H9 (cell line): ENCODE results near the gene DOCK9. TPM values are rescaled to one million over a fixed set of nuclear protein-coding genes. Genes with fewer than 3 reads are reported as not detected.

ENCODE experiments used
- DNase-seq: peaks from one replicate; pipeline ENCODE4 v3.0.0-alpha.2; 2017
- H2AFZ ChIP-seq: one replicate; pipeline ENCODE4 v1.6.1; 2013; ENCODE audit warnings: mild to moderate bottlenecking, low read length, control low read depth, moderate library complexity
- H2AK5ac ChIP-seq: 2 replicates; pipeline ENCODE4 v1.6.1; 2013; ENCODE audit warnings: low read length, control low read depth, mixed read lengths; ENCODE audit not compliant: insufficient read length
- H2BK120ac ChIP-seq: one replicate; pipeline ENCODE4 v1.6.1; 2013; ENCODE audit warnings: low read depth, mild to moderate bottlenecking, low read length, control low read depth, inconsistent platforms; ENCODE audit not compliant: poor library complexity, severe bottlenecking
- H2BK12ac ChIP-seq: 2 replicates; pipeline ENCODE4 v1.6.1; 2013; ENCODE audit warnings: low read length, control low read depth, mixed read lengths, low read depth; ENCODE audit not compliant: insufficient read length
- H2BK15ac ChIP-seq: 2 replicates; pipeline ENCODE4 v1.6.1; 2013; ENCODE audit warnings: low read depth, low read length, control low read depth
- H2BK20ac ChIP-seq: one replicate; pipeline ENCODE4 v1.6.1; 2013; ENCODE audit warnings: low read depth, mild to moderate bottlenecking, low read length, control low read depth, inconsistent platforms; ENCODE audit not compliant: poor library complexity, severe bottlenecking
- H2BK5ac ChIP-seq: 2 replicates; pipeline ENCODE4 v1.6.1; 2013; ENCODE audit warnings: low read length, control low read depth, mixed read lengths; ENCODE audit not compliant: insufficient read length
- H3K14ac ChIP-seq: 2 replicates; pipeline ENCODE4 v1.6.1; 2013; ENCODE audit warnings: low read length, control low read depth; ENCODE audit not compliant: insufficient read depth
- H3K18ac ChIP-seq: 2 replicates; pipeline ENCODE4 v1.6.1; 2013; ENCODE audit warnings: low read depth, mild to moderate bottlenecking, mixed read lengths, low read length, control low read depth; ENCODE audit not compliant: insufficient read length
- H3K23ac ChIP-seq: 2 replicates; pipeline ENCODE4 v1.6.1; 2013; ENCODE audit warnings: low read length, control low read depth, mixed read lengths, low read depth; ENCODE audit not compliant: insufficient read length
- H3K23me2 ChIP-seq: 2 replicates; pipeline ENCODE4 v1.6.1; 2013; ENCODE audit warnings: low read depth, mild to moderate bottlenecking, mixed read lengths, low read length, control low read depth; ENCODE audit not compliant: insufficient read length, poor library complexity, severe bottlenecking
- H3K27ac ChIP-seq: 2 replicates; pipeline ENCODE4 v1.5.1; 2013; ENCODE audit warnings: low read length, control low read depth, mixed read lengths, low read depth; ENCODE audit not compliant: insufficient read length
- H3K27me3 ChIP-seq: 2 replicates; pipeline ENCODE4 v1.6.1; 2013; ENCODE audit warnings: low read length, control low read depth, inconsistent platforms; ENCODE audit not compliant: insufficient read depth
- H3K4ac ChIP-seq: 2 replicates; pipeline ENCODE4 v1.6.1; 2013; ENCODE audit warnings: low read depth, mild to moderate bottlenecking, control low read depth, inconsistent platforms, low read length, moderate library complexity
- H3K4me1 ChIP-seq: 2 replicates; pipeline ENCODE4 v1.6.1; 2013; ENCODE audit warnings: low read length, control low read depth, inconsistent platforms; ENCODE audit not compliant: insufficient read depth
- H3K4me2 ChIP-seq: 2 replicates; pipeline ENCODE4 v1.6.1; 2013; ENCODE audit warnings: low read length, control low read depth, mixed read lengths; ENCODE audit not compliant: insufficient read length, insufficient read depth
- H3K56ac ChIP-seq: 2 replicates; pipeline ENCODE4 v1.6.1; 2013; ENCODE audit warnings: low read depth, mild to moderate bottlenecking, mixed read lengths, low read length, control low read depth; ENCODE audit not compliant: insufficient read length
- H3K79me1 ChIP-seq: 2 replicates; pipeline ENCODE4 v1.6.1; 2013; ENCODE audit warnings: low read depth, mild to moderate bottlenecking, moderate library complexity, low read length, control low read depth, inconsistent platforms; ENCODE audit not compliant: insufficient read depth, poor library complexity, severe bottlenecking
- H3K79me2 ChIP-seq: 2 replicates; pipeline ENCODE4 v1.6.1; 2013; ENCODE audit warnings: low read length, control low read depth, inconsistent platforms; ENCODE audit not compliant: insufficient read depth
- H3K9ac ChIP-seq: 2 replicates; pipeline ENCODE4 v1.6.1; 2013; ENCODE audit warnings: low read length, control low read depth, mixed read lengths; ENCODE audit not compliant: insufficient read length; ENCODE audit errors: extremely low read depth
- H3K9me3 ChIP-seq: one replicate; pipeline ENCODE4 v1.6.1; 2013; ENCODE audit warnings: low read depth, low read length, inconsistent platforms; ENCODE audit not compliant: control insufficient read depth
- H3T11ph ChIP-seq: one replicate; pipeline ENCODE4 v1.6.1; 2013; ENCODE audit warnings: mild to moderate bottlenecking, low read length, control low read depth, inconsistent platforms
- H4K20me1 ChIP-seq: one replicate; pipeline ENCODE4 v1.6.1; 2013; ENCODE audit not compliant: control insufficient read depth, insufficient read length, insufficient read depth
- H4K5ac ChIP-seq: 2 replicates; pipeline ENCODE4 v1.6.1; 2013; ENCODE audit warnings: low read depth, mild to moderate bottlenecking, mixed read lengths, low read length, control low read depth; ENCODE audit not compliant: insufficient read length
- H4K8ac ChIP-seq: replicated peaks from 2 replicates; pipeline ENCODE4 v1.6.1; 2013; ENCODE audit warnings: low read length, control low read depth, mixed read lengths, low read depth; ENCODE audit not compliant: insufficient read length
- H4K91ac ChIP-seq: 2 replicates; pipeline ENCODE4 v1.6.1; 2013; ENCODE audit warnings: low read depth, mild to moderate bottlenecking, moderate library complexity, mixed read lengths, low read length, control low read depth; ENCODE audit not compliant: insufficient read length
- H3K27ac Mint-ChIP-seq, 3 experiments: 2 replicates in 2 of 3; 3 replicates in 1 of 3; pipeline ENCODE4 v1.8.0; 2020 to 2021; ENCODE audit warnings: mixed read lengths in 3 of 3, mild to moderate bottlenecking in 1 of 3, moderate library complexity in 1 of 3
- H3K27me3 Mint-ChIP-seq: 2 replicates; pipeline ENCODE4 v1.8.0; 2021; ENCODE audit warnings: low read depth, mild to moderate bottlenecking, moderate library complexity, mixed read lengths
- H3K36me3 Mint-ChIP-seq, 3 experiments: 2 replicates in 2 of 3; 3 replicates in 1 of 3; pipeline ENCODE4 v1.8.0; 2020 to 2021; ENCODE audit warnings: low read depth in 3 of 3, mixed read lengths in 3 of 3; ENCODE audit not compliant: insufficient read depth in 1 of 3
- H3K4me1 Mint-ChIP-seq, 2 experiments: 2 replicates each; pipeline ENCODE4 v1.8.0; 2020; ENCODE audit warnings: mixed read lengths in 2 of 2
- H3K4me3 Mint-ChIP-seq, 2 experiments: 2 replicates in 1 of 2; 3 replicates in 1 of 2; pipeline ENCODE4 v1.8.0; 2020 to 2021; ENCODE audit warnings: mild to moderate bottlenecking in 2 of 2, mixed read lengths in 2 of 2, moderate library complexity in 1 of 2
- H3K9me3 Mint-ChIP-seq, 2 experiments: 2 replicates in 1 of 2; 3 replicates in 1 of 2; pipeline ENCODE4 v1.8.0; 2020; ENCODE audit warnings: mild to moderate bottlenecking in 2 of 2, mixed read lengths in 2 of 2, moderate library complexity in 1 of 2
- CTCF ChIP-seq: fragments of 200-600 bp; sonication (generic); conservative IDR thresholded peaks from 3 replicates; pipeline ENCODE4 v1.8.0; 2021; ENCODE audit warnings: antibody characterized with exemption, mild to moderate bottlenecking
- WGBS: extraction: QIAGEN DNeasy Blood & Tissue Kit; methylation state at CpG from one replicate; pipeline ENCODE4 v1.1.7; 2013; ENCODE audit warnings: missing lambda C conversion rate, low lambda C conversion rate, mixed read lengths; ENCODE audit not compliant: insufficient read length; ENCODE audit errors: extremely low coverage; 5-methylcytosine and 5-hydroxymethylcytosine counted together
- total RNA-seq: library from RNA; stranded (reverse); gene quantifications from 2 replicates; pipeline ENCODE4 v1.2.1, GENCODE V29; 2021

Gene DOCK9
- total RNA-seq, 1 experiment from 2014 or later = 23.0 TPM

DNA sequence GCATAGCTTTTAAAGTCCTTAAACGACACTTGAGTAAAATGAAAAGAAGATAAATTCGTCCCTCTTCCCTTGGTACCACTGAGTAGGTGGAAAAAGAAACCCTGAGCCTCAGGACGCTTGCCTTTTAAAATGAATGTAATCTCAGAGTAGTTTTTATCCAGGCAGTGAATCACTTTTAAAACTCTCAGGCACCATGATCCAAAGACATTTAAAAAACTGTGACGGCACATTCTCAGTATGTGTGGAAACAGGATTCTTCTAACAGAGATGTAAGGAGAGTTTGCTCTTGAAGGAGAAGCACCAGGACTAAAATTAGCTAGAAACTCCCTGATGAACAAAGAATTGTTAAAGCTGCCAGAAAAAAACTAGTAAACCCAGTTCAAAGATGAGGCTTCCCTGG, 119.7 kb downstream of the DOCK9 start:
- no peak overlapping the region for H3K27ac ChIP-seq
- Mint-ChIP-seq H3K36me3 (peaks cover 0 to 9% (median 7%) of the 10 kb centered on the region in 3 experiments; a peak in 4 of 7 replicates), H3K4me3 (no peak overlapping the region), H3K27ac (no peak overlapping the region), H3K27me3 (no peaks in the 10 kb centered on the region), H3K9me3 (no peaks in the 10 kb centered on the region), H3K4me1 (no peaks in the 10 kb centered on the region)
- H3K4me2 ChIP-seq = no peak overlapping the region
- no peak overlapping the region for H3T11ph ChIP-seq
- H3K9me3 ChIP-seq = no peaks in the 10 kb centered on the region
- H3K4ac ChIP-seq = no peak overlapping the region
- no peak overlapping the region for H2AK5ac ChIP-seq
- no peaks in the 10 kb centered on the region for H4K20me1 ChIP-seq
- no peak overlapping the region for H4K5ac ChIP-seq
- H2AFZ ChIP-seq = no peak overlapping the region
- H3K9ac ChIP-seq = no peak overlapping the region
- H3K4me1 ChIP-seq = no peaks in the 10 kb centered on the region
- no peak overlapping the region for H4K91ac ChIP-seq
- H2BK120ac ChIP-seq = no peak overlapping the region
- no peaks in the 10 kb centered on the region for H3K79me2 ChIP-seq
- TF ChIP-seq CTCF = no peak
- no peak overlapping the region for H2BK20ac ChIP-seq
- H2BK12ac ChIP-seq = no peak overlapping the region
- H3K18ac ChIP-seq = no peak overlapping the region
- no peak overlapping the region for H3K56ac ChIP-seq
- no peak overlapping the region for H2BK15ac ChIP-seq
- WGBS = no CpG with 5 or more reads among the region's 4 CpGs
- DNase-seq = no peak
- no peak overlapping the region for H2BK5ac ChIP-seq
- H3K14ac ChIP-seq = no peak overlapping the region
- H3K23ac ChIP-seq = no peak overlapping the region
- no peaks in the 10 kb centered on the region for H3K27me3 ChIP-seq
- H3K79me1 ChIP-seq = no peaks in the 10 kb centered on the region
- no peak overlapping the region for H4K8ac ChIP-seq
- no peaks in the 10 kb centered on the region for H3K23me2 ChIP-seq
